SK-N-MC (cell line): ENCODE measurements around the gene SPOUT1.

Experiments used
- EZH2 ChIP-seq: fragments of 200-600 bp; sonication (generic); IDR thresholded peaks from one replicate; pipeline ENCODE4 v1.6.1; 2017; ENCODE audit warnings: antibody characterized with exemption
- POLR2AphosphoS5 ChIP-seq: IDR thresholded peaks from 2 replicates; pipeline ENCODE4 v1.6.1; 2012; ENCODE audit warnings: mild to moderate bottlenecking, low read depth, low read length, borderline replicate concordance

GRCh38 chr9:128774804-128775203 lies 54.8 kb downstream of the SPOUT1 start:
- no peak for TF ChIP-seq POLR2AphosphoS5
- no peak for TF ChIP-seq EZH2
